Liver (tissue), 9 donors: Measurements from ENCODE around the gene RPTOR. TPM values are rescaled to one million over a fixed set of nuclear protein-coding genes. Genes with fewer than 3 reads are reported as not detected.

Source experiments
- DNase-seq: peaks from one replicate; pipeline ENCODE4 v3.0.0-alpha.2; 2017; ENCODE audit warnings: low spot score
- H3K27ac ChIP-seq, 2 donors: one replicate each; pipeline ENCODE4 v1.7.0; 2013; ENCODE audit warnings: inconsistent platforms in 2 of 2, low read length in 2 of 2, control low read depth in 1 of 2, low read depth in 1 of 2, mild to moderate bottlenecking in 1 of 2
- H3K27me3 ChIP-seq, 4 donors: one replicate each; pipeline versions ENCODE4 v1.6.1 to v1.7.0; 2013; ENCODE audit warnings: low read length in 3 of 4, inconsistent platforms in 1 of 4, mild to moderate bottlenecking in 1 of 4, moderate library complexity in 1 of 4; ENCODE audit not compliant: control insufficient read depth in 4 of 4, insufficient read depth in 4 of 4
- H3K36me3 ChIP-seq, 4 donors: one replicate each; pipeline versions ENCODE4 v1.6.1 to v1.7.0; 2013; ENCODE audit warnings: low read length in 3 of 4, mild to moderate bottlenecking in 3 of 4, low read depth in 1 of 4, moderate library complexity in 1 of 4; ENCODE audit not compliant: control insufficient read depth in 4 of 4, insufficient read depth in 3 of 4
- H3K4me1 ChIP-seq, 4 donors: one replicate each; pipeline versions ENCODE4 v1.6.1 to v1.7.0; 2013; ENCODE audit warnings: low read length in 3 of 4, mild to moderate bottlenecking in 3 of 4, moderate library complexity in 1 of 4; ENCODE audit not compliant: control insufficient read depth in 4 of 4, insufficient read depth in 4 of 4
- H3K4me3 ChIP-seq, 3 donors: one replicate each; pipeline versions ENCODE4 v1.6.1 to v1.7.0; 2013; ENCODE audit warnings: low read length in 3 of 3, control low read depth in 1 of 3, low read depth in 1 of 3, mild to moderate bottlenecking in 1 of 3
- H3K9ac ChIP-seq, 2 donors: one replicate each; pipeline ENCODE4 v1.7.0; 2013; ENCODE audit warnings: low read length in 2 of 2, mild to moderate bottlenecking in 2 of 2, moderate library complexity in 2 of 2, control low read depth in 1 of 2, low read depth in 1 of 2
- H3K9me3 ChIP-seq, 4 donors: one replicate each; pipeline versions ENCODE4 v1.6.1 to v1.7.0; 2013; ENCODE audit warnings: low read length in 3 of 4; ENCODE audit not compliant: control insufficient read depth in 4 of 4
- CTCF ChIP-seq: fragments of 150-350 bp; IDR thresholded peaks from 2 replicates; pipeline ENCODE4 v1.5.1; 2017; ENCODE audit warnings: improper control_type of control experiment, low read depth, low read length; ENCODE audit not compliant: missing input control
- EGR1 ChIP-seq, 2 donors: IDR thresholded peaks; 2 replicates each; pipeline ENCODE4 v1.6.1; 2016 to 2018; ENCODE audit warnings: antibody characterized with exemption in 2 of 2, low read depth in 2 of 2
- FOXA1 ChIP-seq: IDR thresholded peaks from 2 replicates; pipeline ENCODE4 v1.6.1; 2016; ENCODE audit warnings: antibody characterized with exemption
- FOXA2 ChIP-seq: IDR thresholded peaks from 2 replicates; pipeline ENCODE4 v1.6.1; 2016; ENCODE audit warnings: antibody characterized with exemption
- GABPA ChIP-seq, 2 donors: IDR thresholded peaks in 1 of 2; conservative IDR thresholded peaks in 1 of 2; 2 replicates each; pipeline ENCODE4 v1.6.1; 2016; ENCODE audit warnings: antibody characterized with exemption in 2 of 2, mild to moderate bottlenecking in 1 of 2, moderate library complexity in 1 of 2
- HNF4G ChIP-seq: IDR thresholded peaks from 2 replicates; pipeline ENCODE4 v1.6.1; 2016; ENCODE audit warnings: antibody characterized with exemption
- JUND ChIP-seq, 2 donors: IDR thresholded peaks; 2 replicates each; pipeline ENCODE4 v1.6.1; 2016; ENCODE audit warnings: antibody characterized with exemption in 2 of 2
- MAX ChIP-seq: IDR thresholded peaks from 2 replicates; pipeline ENCODE4 v1.6.1; 2016; ENCODE audit warnings: antibody characterized with exemption
- NR2F2 ChIP-seq: IDR thresholded peaks from 2 replicates; pipeline ENCODE4 v1.6.1; 2016; ENCODE audit warnings: antibody characterized with exemption
- REST ChIP-seq: IDR thresholded peaks from 2 replicates; pipeline ENCODE4 v1.6.1; 2016; ENCODE audit warnings: antibody characterized with exemption, mild to moderate bottlenecking
- RXRA ChIP-seq, 2 donors: IDR thresholded peaks; 2 replicates each; pipeline ENCODE4 v1.6.1; 2017 to 2018; ENCODE audit warnings: antibody characterized with exemption in 2 of 2, mild to moderate bottlenecking in 1 of 2
- SP1 ChIP-seq: IDR thresholded peaks from 2 replicates; pipeline ENCODE4 v1.6.1; 2018; ENCODE audit warnings: antibody characterized with exemption, mild to moderate bottlenecking
- TAF1 ChIP-seq: conservative IDR thresholded peaks from 2 replicates; pipeline ENCODE4 v1.6.1; 2016; ENCODE audit warnings: antibody characterized with exemption, mild to moderate bottlenecking
- YY1 ChIP-seq: IDR thresholded peaks from 2 replicates; pipeline ENCODE4 v1.6.1; 2016; ENCODE audit warnings: antibody characterized with exemption, mild to moderate bottlenecking
- WGBS: extraction: QIAGEN DNeasy Blood & Tissue Kit; methylation state at CpG from one replicate; pipeline ENCODE4 v1.1.7; 2013; 5-methylcytosine and 5-hydroxymethylcytosine counted together
- polyA plus RNA-seq, 2 donors: library from polyadenylated mRNA; stranded (reverse) in 1 of 2; unstranded in 1 of 2; fragments of 200-250 nt in 1 of 2; fragments of >200 nt in 1 of 2; fragmentation: Nextera tagmentation in 1 of 2; extraction: Ambion mirVana in 1 of 2; gene quantifications; one replicate each; pipeline versions ENCODE4 v1.2.1 to v1.2.3, GENCODE V29; 2013 to 2015
- total RNA-seq, 2 donors: library from RNA; depleted of rRNA; stranded (reverse); fragments of >200 nt; gene quantifications; one replicate each; pipeline ENCODE4 v1.2.3, GENCODE V29; 2014
- donor health status: healthy.
- donor health status: healthy.
- donor health status: healthy.
- donor health status: healthy.
- donor health status: healthy.

The RPTOR gene
- total and polyA plus RNA-seq, 4 donors = 4.8 to 25.4 (median 11.6) TPM

- H3K9me3 ChIP-seq = no peaks in the 10 kb centered on the region
- no peak for DNase-seq
- H3K27ac ChIP-seq = no peak overlapping the region
- TF ChIP-seq CTCF (no peak), TAF1 (no peak), EGR1 (IDR thresholded peaks at IDR 0.05; ENCODE audit: low read depth in 2 of 2) (no peak), JUND (IDR thresholded peaks at IDR 0.05) (no peak), YY1 (no peak), HNF4G (no peak), NR2F2 (no peak), REST (no peak)
- 96% methylated on average over 3 of the region's 3 CpGs for WGBS
- H3K27me3 ChIP-seq = no peaks in the 10 kb centered on the region
- no peak overlapping the region for H3K9ac ChIP-seq
- H3K36me3 ChIP-seq = no peaks in the 10 kb centered on the region
- no peaks in the 10 kb centered on the region for H3K4me1 ChIP-seq
- no peak overlapping the region for H3K4me3 ChIP-seq
Measured at GRCh38 chr17:80591788-80592187, 47.1 kb downstream of the RPTOR start.

GRCh38 chr17:80592243-80592642 is 47.6 kb downstream of the RPTOR start:
- Histone ChIP-seq H3K36me3 (no peaks in the 10 kb centered on the region), H3K4me3 (no peak overlapping the region), H3K4me1 (no peaks in the 10 kb centered on the region), H3K27ac (no peak overlapping the region), H3K9me3 (no peaks in the 10 kb centered on the region), H3K9ac (no peak overlapping the region), H3K27me3 (no peaks in the 10 kb centered on the region)
- no peak for TF ChIP-seq RXRA (IDR thresholded peaks at IDR 0.05)
- no peak for TF ChIP-seq FOXA2
- no peak for TF ChIP-seq GABPA (IDR thresholded peaks at IDR 0.05 in 1 of 2, conservative IDR thresholded peaks at IDR 0.05 in 1 of 2)
- TF ChIP-seq JUND (IDR thresholded peaks at IDR 0.05) = no peak
- DNase-seq = no peak
- 69% methylated on average over 5 of the region's 5 CpGs for WGBS

GRCh38 chr17:80593181-80593580 is 48.5 kb downstream of the RPTOR start:
- Histone ChIP-seq H3K27me3 (no peaks in the 10 kb centered on the region), H3K27ac (no peak overlapping the region), H3K9me3 (no peaks in the 10 kb centered on the region), H3K4me1 (no peaks in the 10 kb centered on the region), H3K9ac (no peak overlapping the region), H3K4me3 (no peak overlapping the region), H3K36me3 (no peaks in the 10 kb centered on the region)
- WGBS = 97% methylated on average over 8 of the region's 8 CpGs
- DNase-seq = no peak
- no peak for TF ChIP-seq MAX
- TF ChIP-seq REST = no peak
- TF ChIP-seq EGR1 (IDR thresholded peaks at IDR 0.05; ENCODE audit: low read depth in 2 of 2) = no peak
- no peak for TF ChIP-seq FOXA1
- TF ChIP-seq GABPA (IDR thresholded peaks at IDR 0.05 in 1 of 2, conservative IDR thresholded peaks at IDR 0.05 in 1 of 2) = no peak
- TF ChIP-seq SP1 = no peak
- no peak for TF ChIP-seq TAF1
- no peak for TF ChIP-seq HNF4G
- TF ChIP-seq RXRA (IDR thresholded peaks at IDR 0.05) = no peak
